Measurements from ENCODE around the gene ZBTB16.

ZBTB16 gene, protein sequence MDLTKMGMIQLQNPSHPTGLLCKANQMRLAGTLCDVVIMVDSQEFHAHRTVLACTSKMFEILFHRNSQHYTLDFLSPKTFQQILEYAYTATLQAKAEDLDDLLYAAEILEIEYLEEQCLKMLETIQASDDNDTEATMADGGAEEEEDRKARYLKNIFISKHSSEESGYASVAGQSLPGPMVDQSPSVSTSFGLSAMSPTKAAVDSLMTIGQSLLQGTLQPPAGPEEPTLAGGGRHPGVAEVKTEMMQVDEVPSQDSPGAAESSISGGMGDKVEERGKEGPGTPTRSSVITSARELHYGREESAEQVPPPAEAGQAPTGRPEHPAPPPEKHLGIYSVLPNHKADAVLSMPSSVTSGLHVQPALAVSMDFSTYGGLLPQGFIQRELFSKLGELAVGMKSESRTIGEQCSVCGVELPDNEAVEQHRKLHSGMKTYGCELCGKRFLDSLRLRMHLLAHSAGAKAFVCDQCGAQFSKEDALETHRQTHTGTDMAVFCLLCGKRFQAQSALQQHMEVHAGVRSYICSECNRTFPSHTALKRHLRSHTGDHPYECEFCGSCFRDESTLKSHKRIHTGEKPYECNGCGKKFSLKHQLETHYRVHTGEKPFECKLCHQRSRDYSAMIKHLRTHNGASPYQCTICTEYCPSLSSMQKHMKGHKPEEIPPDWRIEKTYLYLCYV

DNA sequence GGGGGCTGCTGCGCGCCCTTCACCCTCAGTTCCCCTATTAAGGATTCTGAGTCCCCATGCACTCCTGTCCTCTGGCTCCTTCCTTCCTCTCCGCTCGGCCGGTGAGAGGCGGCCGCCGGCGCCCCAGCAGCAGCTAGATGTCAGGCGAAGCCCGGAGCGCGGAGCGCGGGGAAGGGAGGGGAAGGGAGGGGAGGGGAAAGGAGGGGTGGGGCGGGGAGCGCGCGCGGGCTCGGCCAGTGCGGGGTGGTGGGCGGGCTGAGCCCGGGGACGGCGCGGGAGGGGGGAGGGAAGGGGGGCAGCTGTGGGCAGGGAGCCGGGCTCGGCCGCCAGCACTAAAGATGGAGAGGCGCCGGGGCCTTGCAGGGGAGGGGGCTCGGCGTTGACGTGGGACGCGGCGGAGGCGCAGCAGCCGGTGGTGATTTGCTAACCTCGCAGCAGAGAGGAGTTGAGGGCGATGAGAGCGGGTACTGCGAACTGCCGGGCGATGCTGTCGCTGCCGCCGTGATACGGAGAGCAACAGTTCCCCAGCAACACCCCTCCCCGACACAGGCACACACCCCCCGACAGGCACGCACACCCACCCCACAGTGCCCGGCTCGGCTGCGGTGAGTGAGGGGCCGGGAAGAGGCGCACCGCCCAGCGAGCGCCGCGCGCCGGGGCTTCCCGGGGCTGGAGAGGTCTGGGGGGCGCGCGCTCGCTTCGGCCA lies at the start of gene ZBTB16:
Gene ZBTB16 (plus strand): TSS at position 434 of the 706 bp plus-strand sequence. CDS start 3,590 bp downstream, outside the sequence.
- no peaks in the 10 kb centered on the region for H3K9me3 Mint-ChIP-seq
- H3K4me3 Mint-ChIP-seq: peak within 1 kb of the TSS; percentile 86
- peaks cover 35% of the 10 kb centered on the region for H3K27me3 Mint-ChIP-seq
- no peak within 1 kb of the TSS for H3K27ac Mint-ChIP-seq
- H3K36me3 Mint-ChIP-seq (ENCODE audit: low read depth): no peaks in the 10 kb centered on the region
- H3K4me1 Mint-ChIP-seq (ENCODE audit: low read depth): peaks cover 5% of the 10 kb centered on the region

DNA sequence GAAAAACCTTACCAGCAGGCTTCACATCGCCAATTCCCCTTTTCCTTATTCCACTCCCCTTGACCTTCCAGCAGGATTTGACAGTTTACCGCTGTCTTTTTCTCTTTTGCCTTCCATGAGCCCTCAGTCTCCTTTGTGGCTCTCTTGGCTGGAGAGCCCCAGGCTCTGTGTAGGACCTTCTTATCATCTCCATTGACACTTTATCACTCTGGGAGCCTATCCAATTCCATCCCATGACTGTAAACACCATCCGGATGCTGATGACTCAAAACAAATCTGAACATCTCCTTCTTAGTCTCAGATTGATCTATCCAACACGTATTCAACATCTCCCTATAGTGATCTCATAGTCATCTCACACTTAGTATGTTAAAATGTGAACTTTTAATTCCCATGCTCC lies 48.6 kb upstream of the ZBTB16 start:
- Mint-ChIP-seq H3K4me3 (no peak overlapping the region), H3K27ac (no peak overlapping the region), H3K9me3 (no peaks in the 10 kb centered on the region), H3K4me1 (ENCODE audit: low read depth) (no peaks in the 10 kb centered on the region), H3K27me3 (peaks cover 9% of the 10 kb centered on the region), H3K36me3 (ENCODE audit: low read depth) (no peaks in the 10 kb centered on the region)

DNA sequence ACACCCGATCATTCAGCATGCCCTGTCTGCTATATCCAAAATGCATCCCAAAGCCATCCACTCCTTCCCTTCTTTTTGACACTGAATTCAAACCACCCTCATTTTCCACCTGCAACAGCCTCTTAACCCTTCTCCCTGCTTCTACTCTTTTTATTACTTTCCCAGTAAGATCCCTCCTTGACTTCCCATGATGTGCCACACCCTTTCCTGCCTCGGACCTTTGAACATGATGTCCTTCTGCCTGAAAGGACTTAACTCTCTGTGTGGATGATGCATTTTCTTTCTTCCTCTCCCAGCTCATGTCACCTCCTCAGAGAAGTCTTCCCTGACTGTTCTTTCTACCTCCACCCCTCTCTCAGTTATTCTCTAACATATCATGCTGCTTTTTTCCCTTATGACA lies 48.1 kb upstream of the ZBTB16 start:
- Mint-ChIP-seq H3K4me1 (ENCODE audit: low read depth) (no peaks in the 10 kb centered on the region), H3K27me3 (peaks cover 9% of the 10 kb centered on the region), H3K27ac (no peak overlapping the region), H3K36me3 (ENCODE audit: low read depth) (no peaks in the 10 kb centered on the region), H3K9me3 (no peaks in the 10 kb centered on the region), H3K4me3 (no peak overlapping the region)

DNA sequence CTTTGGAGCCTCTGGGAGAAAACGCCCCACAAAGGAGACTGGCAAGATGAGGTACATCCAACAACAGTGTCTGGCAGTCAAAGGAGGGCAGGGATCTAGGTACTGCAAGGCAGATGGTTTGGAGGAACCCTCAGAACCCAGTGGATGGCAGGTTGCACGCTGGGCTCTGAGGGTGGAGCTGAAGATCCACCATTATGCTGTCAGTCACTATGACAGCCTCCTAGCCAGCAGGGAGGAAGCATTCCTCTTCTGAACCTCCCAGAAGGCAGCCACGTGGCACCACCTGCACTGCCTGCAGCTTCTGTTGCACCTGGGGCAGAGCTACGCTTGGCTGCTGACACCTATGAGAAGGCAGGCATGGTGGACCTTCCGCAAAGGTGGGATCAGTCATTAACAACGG lies 44.4 kb upstream of the ZBTB16 start:
- H3K27me3 Mint-ChIP-seq: peaks cover 5% of the 10 kb centered on the region
- H3K4me1 Mint-ChIP-seq (ENCODE audit: low read depth): no peaks in the 10 kb centered on the region
- H3K9me3 Mint-ChIP-seq: no peaks in the 10 kb centered on the region
- H3K36me3 Mint-ChIP-seq (ENCODE audit: low read depth): no peaks in the 10 kb centered on the region
- no peak overlapping the region for H3K4me3 Mint-ChIP-seq
- H3K27ac Mint-ChIP-seq: no peak overlapping the region

DNA sequence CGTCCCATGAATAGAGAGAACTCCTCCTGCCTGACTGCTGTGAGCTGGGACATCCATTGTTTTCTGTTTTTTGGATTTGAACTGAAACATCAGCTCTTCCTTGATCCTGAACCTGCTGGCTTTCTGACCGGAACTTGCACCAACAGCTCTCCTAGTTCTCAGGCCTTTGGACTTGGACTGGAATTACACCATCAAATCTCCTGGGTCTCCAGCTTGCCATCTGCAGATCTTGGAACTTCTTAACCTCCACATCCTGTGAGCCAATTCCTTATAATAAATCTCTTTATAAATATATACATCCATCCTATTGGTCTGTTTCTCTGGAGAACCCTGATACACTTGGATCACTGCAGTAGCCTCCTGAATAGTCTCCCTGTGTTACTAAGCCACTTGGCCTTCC lies 42.5 kb upstream of the ZBTB16 start:
- Mint-ChIP-seq H3K9me3 (no peaks in the 10 kb centered on the region), H3K36me3 (ENCODE audit: low read depth) (no peaks in the 10 kb centered on the region), H3K4me1 (ENCODE audit: low read depth) (no peaks in the 10 kb centered on the region), H3K27ac (no peak overlapping the region), H3K4me3 (no peak overlapping the region), H3K27me3 (peaks cover 5% of the 10 kb centered on the region)

DNA sequence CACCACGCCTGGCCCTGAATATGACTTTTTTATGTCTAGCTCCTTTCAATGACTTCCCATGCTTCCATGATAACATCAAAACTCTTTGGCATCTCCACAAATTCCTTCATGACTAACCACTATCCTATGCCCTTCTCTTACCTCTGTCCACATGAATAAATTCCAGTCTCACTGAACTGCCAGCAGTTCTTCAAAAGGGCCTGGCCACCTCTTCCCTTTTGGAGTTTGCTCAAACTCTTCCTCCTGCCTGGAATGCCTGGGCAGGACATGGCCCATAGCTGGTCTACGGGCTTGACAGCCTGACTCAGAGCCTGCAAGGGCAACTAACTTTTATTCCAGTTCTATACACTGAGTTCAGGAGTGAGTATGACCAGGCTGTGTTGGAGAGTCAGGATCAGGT lies 41.8 kb upstream of the ZBTB16 start:
- Mint-ChIP-seq H3K4me1 (ENCODE audit: low read depth) (no peaks in the 10 kb centered on the region), H3K36me3 (ENCODE audit: low read depth) (no peaks in the 10 kb centered on the region), H3K27me3 (peaks cover 2% of the 10 kb centered on the region), H3K9me3 (no peaks in the 10 kb centered on the region), H3K4me3 (no peak overlapping the region), H3K27ac (no peak overlapping the region)

DNA sequence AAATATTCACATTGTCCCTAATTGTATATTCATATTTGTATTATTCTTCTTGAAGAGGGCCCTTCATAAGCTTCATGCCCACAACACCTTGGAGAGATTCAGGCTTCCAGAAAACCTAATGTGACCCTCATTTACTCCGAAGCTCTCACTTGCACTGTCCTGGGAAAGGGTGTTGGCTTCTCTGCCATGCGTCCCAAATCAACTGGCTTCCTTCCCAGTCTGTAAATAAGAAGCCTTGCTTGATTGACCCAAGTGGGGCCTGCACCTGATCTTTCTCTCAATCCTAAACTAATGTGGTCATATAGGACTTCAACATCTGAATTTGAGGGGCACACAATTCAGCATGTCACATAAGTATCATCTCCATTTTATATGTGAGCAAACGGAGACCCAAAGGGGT lies 40.5 kb upstream of the ZBTB16 start:
- Mint-ChIP-seq H3K27ac (no peak overlapping the region), H3K4me3 (no peak overlapping the region), H3K36me3 (ENCODE audit: low read depth) (no peaks in the 10 kb centered on the region), H3K27me3 (no peaks in the 10 kb centered on the region), H3K9me3 (no peaks in the 10 kb centered on the region), H3K4me1 (ENCODE audit: low read depth) (no peaks in the 10 kb centered on the region)

DNA sequence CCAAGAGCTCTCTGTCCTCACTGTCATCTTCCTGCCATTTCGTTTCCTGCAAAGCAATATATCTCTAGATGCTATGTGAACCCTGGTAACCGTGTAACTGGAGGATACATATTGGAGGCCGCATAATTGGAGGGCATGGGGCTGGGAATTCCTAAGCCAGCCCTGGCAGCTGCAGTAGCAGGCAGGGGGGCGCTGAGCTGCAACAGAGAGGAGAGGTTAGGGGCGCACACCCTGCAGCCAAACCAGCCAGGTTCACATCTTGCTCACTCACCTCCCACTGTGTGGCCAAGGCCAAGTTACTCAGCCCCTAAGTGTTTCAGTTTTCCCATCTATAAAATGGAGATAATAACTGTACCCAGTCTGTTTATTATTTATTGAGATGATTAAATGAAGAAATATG lies 39.9 kb upstream of the ZBTB16 start:
- Mint-ChIP-seq H3K9me3 (no peaks in the 10 kb centered on the region), H3K27me3 (no peaks in the 10 kb centered on the region), H3K27ac (no peak overlapping the region), H3K4me1 (ENCODE audit: low read depth) (no peaks in the 10 kb centered on the region), H3K36me3 (ENCODE audit: low read depth) (no peaks in the 10 kb centered on the region), H3K4me3 (no peak overlapping the region)

DNA sequence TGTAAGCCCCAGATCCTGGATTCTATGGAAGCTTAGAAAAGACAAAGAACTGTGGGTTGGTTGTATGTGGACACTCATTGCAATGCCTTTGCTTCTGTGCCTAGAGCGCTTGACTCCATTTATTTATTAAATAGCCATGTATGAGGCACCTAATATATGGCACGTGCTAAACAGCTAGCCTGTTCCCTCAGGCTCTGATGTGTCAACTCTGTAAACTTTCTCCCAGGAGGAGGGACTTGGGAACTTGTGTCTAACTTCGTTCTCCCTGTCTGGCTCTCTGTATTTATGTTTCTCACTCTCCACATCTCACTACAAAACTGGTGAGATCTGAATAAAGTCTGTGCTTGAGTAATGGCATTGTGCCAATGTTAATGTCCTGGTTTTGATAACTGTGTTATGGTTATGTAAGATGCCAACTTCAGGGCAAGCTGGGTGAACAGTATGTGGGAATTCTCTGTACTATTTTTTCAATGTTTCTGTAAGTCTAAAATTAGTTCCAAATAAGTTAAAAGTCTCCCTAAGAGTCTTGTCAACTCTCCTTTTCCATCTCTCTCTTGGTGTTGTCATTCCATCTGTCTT lies 34.1 kb upstream of the ZBTB16 start:
- Mint-ChIP-seq H3K36me3 (ENCODE audit: low read depth) (no peaks in the 10 kb centered on the region), H3K27me3 (peaks cover 11% of the 10 kb centered on the region), H3K27ac (no peak overlapping the region), H3K9me3 (no peaks in the 10 kb centered on the region), H3K4me1 (ENCODE audit: low read depth) (no peaks in the 10 kb centered on the region), H3K4me3 (no peak overlapping the region)

DNA sequence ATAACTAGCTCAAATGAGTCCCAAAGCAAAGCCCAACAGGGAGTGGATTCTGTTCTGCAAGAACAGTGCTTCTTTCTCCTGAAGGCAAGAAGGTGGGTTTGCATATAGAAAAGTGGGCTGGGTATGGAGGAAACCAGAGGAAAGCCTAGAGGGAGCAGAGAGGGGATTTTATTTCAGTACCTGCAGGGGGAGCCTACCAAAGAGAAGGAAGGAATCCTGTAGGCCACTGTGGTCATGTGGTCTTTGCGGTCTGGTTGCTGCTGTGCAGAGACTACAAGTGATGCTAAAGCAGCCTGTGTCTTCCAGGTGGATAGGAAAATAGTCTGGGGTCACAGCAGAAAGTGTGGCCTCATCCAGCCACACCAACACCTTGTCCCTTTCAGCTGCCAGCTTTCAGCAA lies 33.2 kb upstream of the ZBTB16 start:
- H3K36me3 Mint-ChIP-seq (ENCODE audit: low read depth): no peaks in the 10 kb centered on the region
- H3K4me3 Mint-ChIP-seq: no peak overlapping the region
- no peaks in the 10 kb centered on the region for H3K9me3 Mint-ChIP-seq
- no peak overlapping the region for H3K27ac Mint-ChIP-seq
- no peaks in the 10 kb centered on the region for H3K4me1 Mint-ChIP-seq (ENCODE audit: low read depth)
- peaks cover 11% of the 10 kb centered on the region for H3K27me3 Mint-ChIP-seq

DNA sequence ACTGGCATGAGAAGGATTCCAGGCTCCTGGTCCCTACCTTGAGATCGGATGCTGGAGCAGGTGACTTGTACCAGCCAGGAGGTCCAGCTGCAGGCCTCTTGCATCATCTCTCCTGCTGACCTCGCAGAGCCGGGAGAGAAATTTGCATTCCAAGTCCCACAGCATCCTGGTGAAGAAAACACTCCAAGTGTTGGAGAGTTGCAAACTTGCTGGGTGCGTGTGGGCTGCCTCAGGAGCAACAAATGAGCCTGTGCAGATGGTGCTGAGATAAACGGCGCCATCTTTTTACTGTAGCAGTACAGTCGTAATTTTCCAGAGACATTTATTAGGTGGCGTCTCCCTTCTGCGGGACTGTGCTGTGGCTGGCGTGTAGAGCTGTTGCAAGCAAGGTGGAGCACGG lies 32.1 kb upstream of the ZBTB16 start:
- peaks cover 11% of the 10 kb centered on the region for H3K27me3 Mint-ChIP-seq
- H3K27ac Mint-ChIP-seq: no peak overlapping the region
- H3K4me3 Mint-ChIP-seq: no peak overlapping the region
- no peaks in the 10 kb centered on the region for H3K36me3 Mint-ChIP-seq (ENCODE audit: low read depth)
- H3K4me1 Mint-ChIP-seq (ENCODE audit: low read depth): no peaks in the 10 kb centered on the region
- no peaks in the 10 kb centered on the region for H3K9me3 Mint-ChIP-seq

DNA sequence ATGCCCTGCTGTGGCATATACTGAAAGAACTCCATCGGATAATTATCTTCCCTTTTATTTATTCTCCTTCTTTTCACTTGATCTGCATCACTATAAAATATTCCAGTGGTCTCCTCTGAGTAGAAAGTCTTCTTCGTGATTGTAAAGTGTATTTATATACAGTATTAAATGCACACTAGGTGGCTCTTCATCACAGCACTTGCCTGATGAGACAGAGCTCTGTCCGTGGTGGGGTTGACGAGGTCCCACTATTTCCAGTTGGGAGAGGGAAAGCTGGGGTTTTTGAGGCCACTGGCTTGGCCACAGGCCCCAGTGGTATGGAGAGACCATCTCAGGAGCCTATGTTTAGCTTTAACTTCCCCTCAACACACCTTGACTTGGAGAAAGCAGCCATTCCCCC lies 31.6 kb upstream of the ZBTB16 start:
- no peak overlapping the region for H3K4me3 Mint-ChIP-seq
- H3K36me3 Mint-ChIP-seq (ENCODE audit: low read depth): no peaks in the 10 kb centered on the region
- no peaks in the 10 kb centered on the region for H3K9me3 Mint-ChIP-seq
- peaks cover 11% of the 10 kb centered on the region for H3K27me3 Mint-ChIP-seq
- no peak overlapping the region for H3K27ac Mint-ChIP-seq
- no peaks in the 10 kb centered on the region for H3K4me1 Mint-ChIP-seq (ENCODE audit: low read depth)

DNA sequence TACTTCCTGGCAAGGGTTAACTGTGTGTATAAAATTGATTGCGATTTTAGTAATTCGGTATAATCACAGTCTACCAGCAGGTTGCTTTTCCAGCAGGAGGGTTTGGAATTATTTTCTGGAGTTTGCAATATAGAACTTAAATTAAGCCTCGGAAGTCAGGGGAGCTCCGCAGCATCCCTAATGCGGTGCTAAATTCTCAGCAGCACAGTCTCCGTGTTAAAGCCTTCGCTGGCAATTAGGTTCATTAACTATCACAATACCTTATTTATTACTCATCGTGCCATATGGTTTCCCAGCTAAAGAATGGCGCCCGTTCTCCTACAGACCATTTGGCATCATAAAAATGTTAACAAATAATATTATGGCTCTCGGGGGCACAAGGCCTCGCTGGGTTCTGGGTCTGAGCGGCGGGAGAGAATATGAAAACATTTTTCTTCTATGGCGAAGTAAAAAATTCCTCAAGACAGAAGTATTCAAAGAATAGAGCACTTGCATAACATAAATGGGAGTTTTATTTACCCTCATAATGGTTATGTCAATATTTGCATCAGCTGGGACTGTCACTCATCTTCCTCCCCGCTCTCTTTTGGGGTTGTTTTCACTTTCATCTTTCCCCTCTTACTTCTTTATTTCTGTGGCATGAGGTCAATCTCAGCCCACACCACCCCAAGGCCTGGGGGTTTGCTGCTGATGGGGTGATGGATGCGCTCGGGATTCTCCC lies 28.1 kb upstream of the ZBTB16 start:
- no peak overlapping the region for H3K4me3 Mint-ChIP-seq
- H3K4me1 Mint-ChIP-seq (ENCODE audit: low read depth): no peaks in the 10 kb centered on the region
- H3K27ac Mint-ChIP-seq: no peak overlapping the region
- H3K9me3 Mint-ChIP-seq: no peaks in the 10 kb centered on the region
- H3K36me3 Mint-ChIP-seq (ENCODE audit: low read depth): no peaks in the 10 kb centered on the region
- peaks cover 5% of the 10 kb centered on the region for H3K27me3 Mint-ChIP-seq

DNA sequence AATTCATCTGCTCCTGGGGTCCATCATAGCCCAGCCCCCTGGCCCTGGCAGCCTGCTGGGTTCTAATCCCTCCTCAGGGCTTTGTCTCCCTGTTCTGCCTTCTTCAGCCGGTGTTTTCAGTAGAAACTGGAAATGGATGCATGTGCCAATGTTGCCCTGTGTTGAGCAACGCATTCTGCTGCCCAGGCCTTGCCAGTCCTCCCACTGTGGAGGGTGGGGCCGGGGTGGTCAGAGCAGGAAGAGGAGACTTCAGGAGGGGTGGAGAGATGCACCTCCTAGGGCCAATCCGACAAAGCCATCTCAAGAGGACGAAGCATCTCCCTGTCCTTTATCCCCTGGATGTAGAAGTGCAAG lies 27.6 kb upstream of the ZBTB16 start:
- H3K36me3 Mint-ChIP-seq (ENCODE audit: low read depth): no peaks in the 10 kb centered on the region
- H3K4me1 Mint-ChIP-seq (ENCODE audit: low read depth): no peaks in the 10 kb centered on the region
- no peak overlapping the region for H3K4me3 Mint-ChIP-seq
- H3K9me3 Mint-ChIP-seq: no peaks in the 10 kb centered on the region
- H3K27me3 Mint-ChIP-seq: peaks cover 5% of the 10 kb centered on the region
- no peak overlapping the region for H3K27ac Mint-ChIP-seq

Measured in stimulated activated naive CD8-positive, alpha-beta T cell treated with anti-CD3 and anti-CD28 coated beads, Interleukin-15, Interleukin-2, amounts not matched to agents 100 ng/mL and 50 ng/mL, for 24 hours (primary cell).